GM18909 (cell line): ENCODE measurements around the gene CIDEB.

ENCODE experiments used
- ATAC-seq: cut with Tn5 transposase; IDR thresholded peaks from one replicate; pipeline ENCODE4 v1.9.1; 2021; ENCODE audit warnings: mild to moderate bottlenecking; ENCODE audit not compliant: unreplicated experiment, poor library complexity

CIDEB gene

GRCh38 chr14:24258548-24259265 is 49.1 kb downstream of the CIDEB start:
- ATAC-seq = no peak

GRCh38 chr14:24258119-24258518 is 49.7 kb downstream of the CIDEB start:
- ATAC-seq = no peak

GRCh38 chr14:24256960-24257359 is 50.8 kb downstream of the CIDEB start:
- no peak for ATAC-seq

GRCh38 chr14:24255931-24256711 is 51.7 kb downstream of the CIDEB start:
- ATAC-seq = no peak

- no peak for ATAC-seq
Observed at GRCh38 chr14:24255438-24255837, 52.3 kb downstream of the CIDEB start.
